ENCODE data around the gene KMT2C. TPM values are rescaled to one million over a fixed set of nuclear protein-coding genes. Genes with fewer than 3 reads are reported as not detected.
A peak's percentile ranks its signal among the peaks of the same experiment; 100 is the strongest.

KMT2C gene
- polyA plus RNA-seq (29.8 and 32.8 TPM in 2 replicates), polyA minus RNA-seq (89.1 and 131 TPM in 2 replicates)

GRCh38 chr7:152435384-152436110 is at the start of gene KMT2C:
Gene KMT2C, minus strand, starts transcription at chr7:152436003. Its CDS starts 217 bp downstream, at chr7:152435786.
- TF ChIP-seq EP300 (conservative IDR thresholded peaks at IDR 0.05; ENCODE audit: poor library complexity, severe bottlenecking): no peak
- TF ChIP-seq SMC3 (conservative IDR thresholded peaks at IDR 0.05; ENCODE audit: poor library complexity): no peak
- TF ChIP-seq POLR2AphosphoS5 (IDR thresholded peaks at IDR 0.05): peak; percentile 85
- no peak for TF ChIP-seq RAD21 (conservative IDR thresholded peaks at IDR 0.05)
- TF ChIP-seq REST (IDR thresholded peaks at IDR 0.05; ENCODE audit: borderline replicate concordance): no peak
- no peak for TF ChIP-seq EZH2 (IDR thresholded peaks at IDR 0.05; ENCODE audit: borderline replicate concordance, insufficient read depth, low read length, poor library complexity, severe bottlenecking)
- TF ChIP-seq MXI1 (conservative IDR thresholded peaks at IDR 0.05; ENCODE audit: poor library complexity, severe bottlenecking): peak; percentile 65
- no peak for TF ChIP-seq CTCF (IDR thresholded peaks at IDR 0.05; ENCODE audit: poor library complexity, severe bottlenecking)
- peak; percentile 28 for TF ChIP-seq TAF1 (IDR thresholded peaks at IDR 0.05; ENCODE audit: low read depth)
- Histone ChIP-seq H3K9ac (ENCODE audit: low read length) (peak within 1 kb of the TSS; percentile 92), H3K4me2 (ENCODE audit: low read length) (no peak within 1 kb of the TSS)

GRCh38 chr7:152481082-152481481 is 45.3 kb upstream of the KMT2C start:
- Histone ChIP-seq H3K79me2 (replicated peaks; ENCODE audit: insufficient read depth, low read length) (no peaks in the 10 kb centered on the region), H4K20me1 (ENCODE audit: insufficient read depth) (no peaks in the 10 kb centered on the region), H3K4me3 (ENCODE audit: low read length) (no peak overlapping the region), H2AFZ (ENCODE audit: low read depth, low read length) (no peak overlapping the region), H3K9ac (ENCODE audit: low read length) (no peak overlapping the region), H3K4me2 (ENCODE audit: low read length) (no peak overlapping the region), H3K27me3 (ENCODE audit: insufficient read depth, low read depth, low read length) (no peaks in the 10 kb centered on the region), H3K9me2 (ENCODE audit: insufficient read depth, low read length) (no peaks in the 10 kb centered on the region), H3K36me3 (ENCODE audit: insufficient read depth, low read length) (no peaks in the 10 kb centered on the region), H3K9me3 (ENCODE audit: low read length) (no peaks in the 10 kb centered on the region), H3K27ac (ENCODE audit: low read length) (no peak overlapping the region), H3F3A (ENCODE audit: insufficient read depth, low read length, poor library complexity, severe bottlenecking) (no peaks in the 10 kb centered on the region)
- no peak for TF ChIP-seq SMC3 (conservative IDR thresholded peaks at IDR 0.05; ENCODE audit: poor library complexity)
- no peak for TF ChIP-seq CTCF (IDR thresholded peaks at IDR 0.05; ENCODE audit: poor library complexity, severe bottlenecking)
- TF ChIP-seq TAF1 (IDR thresholded peaks at IDR 0.05; ENCODE audit: low read depth): no peak
- no peak for TF ChIP-seq REST (IDR thresholded peaks at IDR 0.05; ENCODE audit: borderline replicate concordance)
- TF ChIP-seq EP300 (conservative IDR thresholded peaks at IDR 0.05; ENCODE audit: poor library complexity, severe bottlenecking): no peak
- TF ChIP-seq MXI1 (conservative IDR thresholded peaks at IDR 0.05; ENCODE audit: poor library complexity, severe bottlenecking): no peak
- TF ChIP-seq POLR2AphosphoS5 (IDR thresholded peaks at IDR 0.05): no peak
- TF ChIP-seq EZH2 (IDR thresholded peaks at IDR 0.05; ENCODE audit: borderline replicate concordance, insufficient read depth, low read length, poor library complexity, severe bottlenecking): no peak
- TF ChIP-seq RAD21 (conservative IDR thresholded peaks at IDR 0.05): no peak

More at GRCh38 chr7:152435384-152436110, at the start of gene KMT2C:
- H3K9me2 ChIP-seq (ENCODE audit: insufficient read depth, low read length): no peaks in the 10 kb centered on the region
- H3K36me3 ChIP-seq (ENCODE audit: insufficient read depth, low read length): no peaks in the 10 kb centered on the region
- no peaks in the 10 kb centered on the region for H3K9me3 ChIP-seq (ENCODE audit: low read length)
- H2AFZ ChIP-seq (ENCODE audit: low read depth, low read length): peak within 1 kb of the TSS; percentile 45
- H3K4me3 ChIP-seq (ENCODE audit: low read length): peak within 1 kb of the TSS; percentile 72
- H4K20me1 ChIP-seq (ENCODE audit: insufficient read depth): no peaks in the 10 kb centered on the region
- H3K79me2 ChIP-seq (replicated peaks; ENCODE audit: insufficient read depth, low read length): peaks cover 33% of the 10 kb centered on the region
- no peaks in the 10 kb centered on the region for H3F3A ChIP-seq (ENCODE audit: insufficient read depth, low read length, poor library complexity, severe bottlenecking)
- H3K27ac ChIP-seq (ENCODE audit: low read length): peak within 1 kb of the TSS; percentile 92
- H3K27me3 ChIP-seq (ENCODE audit: insufficient read depth, low read depth, low read length): no peaks in the 10 kb centered on the region
